Measurements from ENCODE around the gene NELFA.

GRCh38 chr4:2047031-2047660, 38.4 kb upstream of the NELFA start:
- TF ChIP-seq, protein P1, sequence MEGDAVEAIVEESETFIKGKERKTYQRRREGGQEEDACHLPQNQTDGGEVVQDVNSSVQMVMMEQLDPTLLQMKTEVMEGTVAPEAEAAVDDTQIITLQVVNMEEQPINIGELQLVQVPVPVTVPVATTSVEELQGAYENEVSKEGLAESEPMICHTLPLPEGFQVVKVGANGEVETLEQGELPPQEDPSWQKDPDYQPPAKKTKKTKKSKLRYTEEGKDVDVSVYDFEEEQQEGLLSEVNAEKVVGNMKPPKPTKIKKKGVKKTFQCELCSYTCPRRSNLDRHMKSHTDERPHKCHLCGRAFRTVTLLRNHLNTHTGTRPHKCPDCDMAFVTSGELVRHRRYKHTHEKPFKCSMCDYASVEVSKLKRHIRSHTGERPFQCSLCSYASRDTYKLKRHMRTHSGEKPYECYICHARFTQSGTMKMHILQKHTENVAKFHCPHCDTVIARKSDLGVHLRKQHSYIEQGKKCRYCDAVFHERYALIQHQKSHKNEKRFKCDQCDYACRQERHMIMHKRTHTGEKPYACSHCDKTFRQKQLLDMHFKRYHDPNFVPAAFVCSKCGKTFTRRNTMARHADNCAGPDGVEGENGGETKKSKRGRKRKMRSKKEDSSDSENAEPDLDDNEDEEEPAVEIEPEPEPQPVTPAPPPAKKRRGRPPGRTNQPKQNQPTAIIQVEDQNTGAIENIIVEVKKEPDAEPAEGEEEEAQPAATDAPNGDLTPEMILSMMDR (IDR thresholded peaks at IDR 0.05): no peak
- TF ChIP-seq POLR2A (IDR thresholded peaks at IDR 0.05): no peak

Measured in lower leg skin (tissue), 3 donors.